Common myeloid progenitor, CD34-positive (primary cell): ENCODE results near the gene MYBPHL.
A peak's percentile ranks its signal among the peaks of the same experiment; 100 is the strongest.

Experiments
- CTCF ChIA-PET: fragments of 350-600 bp; sonication (Branson Sonifier 250); formaldehyde crosslinking; loops from one replicate; lab custom pipeline; 2021; ENCODE audit warnings: antibody characterized with exemption; lab: Charles Lee
- POLR2A ChIA-PET: fragments of 350-600 bp; sonication (Branson Sonifier 250); formaldehyde crosslinking; loops from one replicate; lab custom pipeline; 2021; ENCODE audit warnings: antibody characterized with exemption; lab: Charles Lee
- DNase-seq, 3 donors: peaks; one replicate each; pipeline versions ENCODE4 v3.0.0 to v3.0.0-alpha.2; 2013
- H3K27ac ChIP-seq, 2 experiments: 1 replicate in 1 of 2; 2 replicates in 1 of 2; pipeline ENCODE4 v1.7.0; 2013; ENCODE audit warnings: inconsistent platforms in 2 of 2, low read length in 2 of 2, mild to moderate bottlenecking in 2 of 2, low read depth in 1 of 2, moderate library complexity in 1 of 2; ENCODE audit not compliant: severe bottlenecking in 2 of 2, insufficient read depth in 1 of 2, poor library complexity in 1 of 2
- H3K27me3 ChIP-seq, 5 experiments: replicated peaks in 2 of 5; 1 replicate in 3 of 5; 2 replicates in 2 of 5; pipeline versions ENCODE4 v1.6.1 to v1.7.0; 2013; ENCODE audit warnings: low read length in 4 of 5, mild to moderate bottlenecking in 2 of 5, moderate library complexity in 2 of 5, inconsistent platforms in 1 of 5; ENCODE audit not compliant: insufficient read depth in 5 of 5, control insufficient read depth in 4 of 5
- H3K36me3 ChIP-seq, 4 experiments: 1 replicate in 2 of 4; 2 replicates in 2 of 4; pipeline versions ENCODE4 v1.6.1 to v1.7.0; 2013; ENCODE audit warnings: low read length in 3 of 4, control low read depth in 1 of 4, mild to moderate bottlenecking in 1 of 4; ENCODE audit not compliant: control insufficient read depth in 4 of 4, insufficient read depth in 4 of 4
- H3K4me1 ChIP-seq, 4 experiments: 1 replicate in 3 of 4; 2 replicates in 1 of 4; pipeline versions ENCODE4 v1.6.1 to v1.7.1; 2013; ENCODE audit warnings: low read length in 3 of 4, mild to moderate bottlenecking in 3 of 4, control low read depth in 1 of 4, inconsistent platforms in 1 of 4, moderate library complexity in 1 of 4; ENCODE audit not compliant: control insufficient read depth in 4 of 4, insufficient read depth in 4 of 4; ENCODE audit errors: control extremely low read depth in 1 of 4
- H3K4me3 ChIP-seq, 7 experiments: 1 replicate in 4 of 7; 2 replicates in 3 of 7; pipeline versions ENCODE4 v1.5.1 to v1.7.0; 2013; ENCODE audit warnings: mild to moderate bottlenecking in 7 of 7, low read length in 6 of 7, moderate library complexity in 6 of 7, inconsistent platforms in 2 of 7, low read depth in 2 of 7, control low read depth in 1 of 7; ENCODE audit not compliant: insufficient read depth in 4 of 7, control insufficient read depth in 1 of 7; ENCODE audit errors: extremely low read depth in 1 of 7
- H3K9me3 ChIP-seq, 5 experiments: 1 replicate in 4 of 5; 2 replicates in 1 of 5; pipeline versions ENCODE4 v1.6.1 to v1.7.1; 2013; ENCODE audit warnings: low read length in 4 of 5, mild to moderate bottlenecking in 2 of 5, inconsistent platforms in 1 of 5, low read depth in 1 of 5, moderate library complexity in 1 of 5; ENCODE audit not compliant: control insufficient read depth in 4 of 5, insufficient read depth in 2 of 5; ENCODE audit errors: control extremely low read depth in 1 of 5
- whole genome bisulfite sequencing: methylation state at CpG from one replicate; pipeline ENCODE4 v1.1.5; 2013; ENCODE audit not compliant: insufficient coverage; 5-methylcytosine and 5-hydroxymethylcytosine counted together

MYBPHL gene

DNA sequence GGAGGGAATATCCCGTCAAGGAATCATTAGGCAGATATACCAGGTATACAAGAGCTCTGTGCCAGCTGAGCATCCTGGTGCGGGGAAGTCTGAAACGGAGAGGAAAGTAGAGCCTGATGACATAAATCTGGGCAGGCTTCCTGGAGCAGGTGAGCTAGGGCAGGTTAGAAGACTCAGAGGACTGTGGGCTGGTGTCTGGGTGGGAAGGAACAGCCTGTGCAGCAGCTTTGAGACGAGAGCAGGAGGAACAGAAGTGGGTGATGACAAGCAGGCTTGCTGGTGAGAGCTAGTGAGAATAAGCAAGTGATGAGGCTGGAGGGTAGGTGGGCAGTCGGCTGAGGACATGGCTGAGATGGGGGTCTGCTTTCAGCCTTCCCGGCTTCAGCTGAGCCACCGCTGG is 50.7 kb downstream of the MYBPHL start:
- DNase-seq, result no peak
- ChIA-PET CTCF (no interaction called here), POLR2A (no interaction called here)
- WGBS, result 95% methylated on average over 6 of the region's 7 CpGs
- Histone ChIP-seq H3K4me3 (no peak overlapping the region), H3K9me3 (peaks cover 0 to 2% (median 0%) of the 10 kb centered on the region in 5 experiments), H3K4me1 (no peaks in the 10 kb centered on the region), H3K27me3 (peaks cover 0 to 59% (median 15%) of the 10 kb centered on the region in 5 experiments), H3K36me3 (no peaks in the 10 kb centered on the region), H3K27ac (no peak overlapping the region)

GRCh38 chr1:109255678-109256077 is 51.1 kb downstream of the MYBPHL start:
- WGBS, result 96% methylated on average over 3 of the region's 5 CpGs
- Histone ChIP-seq H3K4me1 (no peaks in the 10 kb centered on the region), H3K27ac (no peak overlapping the region), H3K36me3 (no peaks in the 10 kb centered on the region), H3K9me3 (peaks cover 0 to 2% (median 0%) of the 10 kb centered on the region in 5 experiments), H3K4me3 (no peak overlapping the region), H3K27me3 (peaks cover 0 to 63% (median 19%) of the 10 kb centered on the region in 5 experiments)
- DNase-seq, result no peak
- POLR2A ChIA-PET, result no interaction called here
- CTCF ChIA-PET, result interaction anchor here (1.2 to 2.7 kb wide), 2 partner anchors 21 to 142 kb away, joined by 3 to 8 read pairs; partner anchors contain the start of gene SORT1

DNA sequence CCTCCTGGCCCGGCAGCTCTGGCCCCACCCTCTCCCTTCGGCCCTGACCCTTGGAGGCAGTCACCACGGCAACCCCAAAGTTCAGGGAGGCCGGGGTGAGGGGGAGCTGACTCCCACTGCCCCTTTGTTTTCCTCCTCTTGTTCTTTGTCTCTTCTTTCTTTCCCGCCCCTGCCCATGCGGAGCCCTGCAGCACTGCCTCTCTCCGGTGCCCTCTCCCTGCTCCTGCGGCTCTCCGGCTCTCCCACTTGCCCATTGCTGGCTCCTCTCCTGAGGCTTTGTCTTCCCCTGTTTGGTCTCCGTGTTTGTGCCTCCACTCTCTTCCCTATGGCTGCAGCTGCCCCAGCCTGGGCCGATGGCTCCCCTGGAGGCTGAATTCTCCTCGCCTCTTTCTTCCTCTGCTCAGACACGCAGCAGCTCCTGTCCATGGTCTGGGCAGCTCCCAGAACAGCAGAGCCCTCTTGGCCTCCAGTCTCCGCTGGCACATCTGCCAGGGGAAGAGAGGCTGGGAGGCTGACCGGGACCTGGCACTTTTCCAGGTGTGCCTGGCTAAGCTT is 51.6 kb downstream of the MYBPHL start:
- H3K27ac ChIP-seq, result no peak overlapping the region
- H3K4me1 ChIP-seq, result peaks cover 0 to 3% (median under 1%) of the 10 kb centered on the region in 4 experiments
- no peak overlapping the region for H3K4me3 ChIP-seq
- no peak for DNase-seq
- H3K36me3 ChIP-seq, result no peaks in the 10 kb centered on the region
- CTCF ChIA-PET, result interaction anchor here (1.2 to 2.8 kb wide), 3 partner anchors 8 to 143 kb away, joined by 3 to 15 read pairs (median 8); partner anchors contain the start of gene SORT1
- H3K27me3 ChIP-seq, result peaks cover 0 to 68% (median 18%) of the 10 kb centered on the region in 5 experiments
- H3K9me3 ChIP-seq, result peaks cover 0 to 2% (median 0%) of the 10 kb centered on the region in 5 experiments
- POLR2A ChIA-PET, result interaction anchor here (0.6 kb wide), 1 partner anchor 292 kb away, joined by 12 read pairs; no protein-coding TSS in a partner anchor
- 84% methylated on average over 12 of the region's 15 CpGs for WGBS

DNA sequence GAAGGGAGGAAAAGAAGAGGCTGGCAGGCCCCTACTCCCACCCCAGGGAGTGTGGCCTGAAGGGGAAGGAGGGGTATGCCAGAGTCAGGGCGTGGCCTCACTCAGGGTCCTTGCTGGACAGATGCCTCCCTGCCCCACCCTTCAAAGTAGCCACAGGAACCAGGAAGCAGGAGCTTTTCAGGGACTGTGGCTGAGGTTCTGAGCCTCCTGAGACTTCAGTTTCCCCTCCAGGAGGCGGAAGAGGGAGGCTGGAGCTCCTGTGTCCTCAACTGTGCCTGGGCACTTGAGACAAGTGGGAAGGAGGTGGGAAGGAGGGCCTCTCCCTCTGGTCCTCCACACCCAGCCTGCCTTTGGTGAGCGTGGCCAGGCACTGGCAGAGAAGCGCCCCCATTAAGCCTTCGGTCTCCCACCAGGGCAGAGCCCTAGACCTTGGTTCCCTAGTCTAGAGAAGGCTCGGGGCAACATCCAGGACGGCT is 52.2 kb downstream of the MYBPHL start:
- Histone ChIP-seq H3K27ac (no peak overlapping the region), H3K9me3 (peaks cover 0 to 2% (median 0%) of the 10 kb centered on the region in 5 experiments), H3K4me3 (no peak overlapping the region), H3K27me3 (peaks cover 0 to 72% (median 20%) of the 10 kb centered on the region in 5 experiments), H3K4me1 (peaks cover 0 to 8% (median 3%) of the 10 kb centered on the region in 4 experiments), H3K36me3 (no peaks in the 10 kb centered on the region)
- ChIA-PET CTCF (interaction anchor here (1.0 to 2.8 kb wide), 4 partner anchors 8 to 143 kb away, joined by 3 to 15 read pairs (median 6); partner anchors contain the start of gene SORT1), POLR2A (interaction anchor here (0.6 kb wide), 1 partner anchor 292 kb away, joined by 12 read pairs; no protein-coding TSS in a partner anchor)
- 98% methylated on average over 4 of the region's 7 CpGs for WGBS
- DNase-seq, result no peak

DNA sequence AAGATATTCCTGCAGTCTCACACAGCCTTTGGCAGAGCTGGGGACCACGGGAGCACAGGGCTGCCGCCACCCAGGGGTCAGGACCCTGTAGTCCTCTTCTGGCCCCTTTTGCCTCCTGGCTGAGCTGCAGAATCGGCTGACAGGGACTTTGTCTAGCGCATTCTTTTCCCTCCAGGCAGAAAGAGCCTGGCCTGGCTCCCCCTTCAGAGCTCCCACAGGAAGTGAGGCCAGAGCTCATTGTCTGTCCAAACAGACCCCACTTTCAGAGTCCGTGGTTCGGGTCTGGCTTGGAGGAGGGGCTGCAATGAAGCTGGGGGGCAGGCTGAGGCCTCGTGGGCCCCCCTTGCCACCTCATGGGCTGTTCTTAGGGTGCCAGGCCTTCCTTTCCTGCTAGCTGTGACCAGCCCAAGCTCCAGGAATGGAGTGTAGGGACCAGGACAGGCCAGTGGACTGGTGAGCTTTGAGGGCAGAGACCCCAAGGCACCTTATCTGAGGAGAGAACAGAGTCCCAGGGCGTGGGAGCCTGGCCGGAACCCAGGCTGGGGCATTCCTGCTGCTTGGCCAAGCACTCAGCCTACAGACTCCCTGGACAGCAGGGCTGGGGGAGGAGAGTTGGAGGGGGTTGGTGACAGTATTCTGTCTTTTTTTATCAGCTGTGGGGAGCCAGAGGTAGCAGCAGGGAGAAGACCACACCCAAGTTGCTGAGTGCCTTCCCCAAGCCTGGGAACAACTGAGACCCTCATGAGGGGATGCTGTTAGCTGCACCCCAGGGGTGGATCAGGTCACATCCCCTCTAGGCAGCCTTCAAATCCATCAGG is 52.8 kb downstream of the MYBPHL start:
- 79% methylated on average over 7 of the region's 9 CpGs for WGBS
- DNase-seq, result no peak
- ChIA-PET CTCF (interaction anchor here (0.7 to 2.8 kb wide), 7 partner anchors 9 to 146 kb away, joined by 3 to 15 read pairs (median 4); partner anchors contain the start of gene PSRC1), POLR2A (no interaction called here)
- peaks cover 0 to 12% (median 7%) of the 10 kb centered on the region in 4 experiments for H3K4me1 ChIP-seq
- peaks cover 0 to 2% (median 0%) of the 10 kb centered on the region in 5 experiments for H3K9me3 ChIP-seq
- H3K36me3 ChIP-seq, result no peaks in the 10 kb centered on the region
- no peak overlapping the region for H3K4me3 ChIP-seq
- H3K27ac ChIP-seq, result peak overlapping the region in 1 of 2 experiments; percentile 49
- peaks cover 0 to 77% (median 20%) of the 10 kb centered on the region in 5 experiments for H3K27me3 ChIP-seq

DNA sequence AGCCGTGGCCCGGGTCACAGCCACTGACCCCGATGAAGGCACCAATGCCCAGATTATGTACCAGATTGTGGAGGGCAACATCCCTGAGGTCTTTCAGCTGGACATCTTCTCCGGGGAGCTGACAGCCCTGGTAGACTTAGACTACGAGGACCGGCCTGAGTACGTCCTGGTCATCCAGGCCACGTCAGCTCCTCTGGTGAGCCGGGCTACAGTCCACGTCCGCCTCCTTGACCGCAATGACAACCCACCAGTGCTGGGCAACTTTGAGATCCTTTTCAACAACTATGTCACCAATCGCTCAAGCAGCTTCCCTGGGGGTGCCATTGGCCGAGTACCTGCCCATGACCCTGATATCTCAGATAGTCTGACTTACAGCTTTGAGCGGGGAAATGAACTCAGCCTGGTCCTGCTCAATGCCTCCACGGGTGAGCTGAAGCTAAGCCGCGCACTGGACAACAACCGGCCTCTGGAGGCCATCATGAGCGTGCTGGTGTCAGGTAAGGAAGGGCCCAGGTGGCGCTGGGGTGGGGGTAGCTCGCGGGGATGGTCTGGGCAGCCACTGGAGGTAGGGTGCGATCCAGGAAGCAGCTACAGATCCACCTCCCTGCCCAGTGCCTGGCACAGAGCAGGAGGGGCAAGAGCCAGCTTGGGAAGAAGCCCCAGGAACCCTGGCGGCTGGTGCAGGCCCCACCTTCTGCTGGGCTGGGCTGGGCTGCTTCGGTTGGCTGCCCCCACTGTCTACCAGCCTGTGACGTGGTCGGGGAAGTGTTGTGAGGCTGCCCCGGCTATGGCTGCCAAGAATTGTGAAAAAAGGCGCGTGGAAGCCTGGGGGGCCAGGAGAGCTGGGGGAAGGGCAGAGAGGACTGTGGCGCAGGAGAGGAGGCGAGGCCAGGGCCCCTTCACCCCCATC is 53.7 kb downstream of the MYBPHL start:
- 92% methylated on average over 32 of the region's 33 CpGs for WGBS
- Histone ChIP-seq H3K27me3 (peaks cover 0 to 82% (median 22%) of the 10 kb centered on the region in 5 experiments), H3K4me3 (no peak overlapping the region), H3K9me3 (peaks cover 0 to 2% (median 0%) of the 10 kb centered on the region in 5 experiments), H3K27ac (no peak overlapping the region), H3K4me1 (peaks cover 0 to 13% (median 9%) of the 10 kb centered on the region in 4 experiments), H3K36me3 (no peaks in the 10 kb centered on the region)
- no peak for DNase-seq
- ChIA-PET POLR2A (no interaction called here), CTCF (interaction anchor here (0.7 to 2.8 kb wide), 7 partner anchors 10 to 147 kb away, joined by 3 to 15 read pairs (median 5); partner anchors contain the start of gene PSRC1)
